Brain pericyte (primary cell): Measurements from ENCODE around the gene CCL15.
"Not testable (repeated sequence)": the region's sequence is repeated elsewhere in the genome, so short reads cannot be mapped to it uniquely, and the experiment has no call there.

Experiments
- DNase-seq: peaks from one replicate; pipeline ENCODE4 v3.0.0-alpha.2; 2012; ENCODE audit warnings: low read depth, low spot score

The CCL15 gene, protein sequence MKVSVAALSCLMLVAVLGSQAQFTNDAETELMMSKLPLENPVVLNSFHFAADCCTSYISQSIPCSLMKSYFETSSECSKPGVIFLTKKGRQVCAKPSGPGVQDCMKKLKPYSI

GRCh38 chr17:36001110-36001771 lies at the start of gene CCL15:
TSS of gene CCL15 (minus strand) at chr17:36001553. CDS start at chr17:36001492, 61 bp downstream.
- DNase-seq = no peak

DNA sequence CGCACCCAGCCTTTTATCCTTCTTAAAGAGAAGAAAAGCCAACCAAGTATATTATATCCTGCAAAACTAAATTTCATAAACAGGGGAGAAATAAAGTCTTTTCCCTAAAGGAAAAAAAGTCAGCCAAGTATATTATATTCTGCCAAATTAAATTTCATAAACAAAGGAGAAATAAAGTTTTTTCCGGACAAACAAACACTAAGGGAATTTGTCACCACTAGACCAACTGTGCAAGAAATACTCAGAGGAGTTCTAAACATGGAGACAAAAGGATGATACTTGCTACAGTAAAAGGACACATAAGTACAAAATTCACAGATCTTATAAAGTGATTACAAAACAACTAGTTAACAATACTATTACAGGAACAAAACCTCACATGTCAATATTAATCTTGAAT lies 48.3 kb upstream of the CCL15 start:
- no peak for DNase-seq

GRCh38 chr17:36048066-36048465 lies 46.7 kb upstream of the CCL15 start:
- DNase-seq = no peak

DNA sequence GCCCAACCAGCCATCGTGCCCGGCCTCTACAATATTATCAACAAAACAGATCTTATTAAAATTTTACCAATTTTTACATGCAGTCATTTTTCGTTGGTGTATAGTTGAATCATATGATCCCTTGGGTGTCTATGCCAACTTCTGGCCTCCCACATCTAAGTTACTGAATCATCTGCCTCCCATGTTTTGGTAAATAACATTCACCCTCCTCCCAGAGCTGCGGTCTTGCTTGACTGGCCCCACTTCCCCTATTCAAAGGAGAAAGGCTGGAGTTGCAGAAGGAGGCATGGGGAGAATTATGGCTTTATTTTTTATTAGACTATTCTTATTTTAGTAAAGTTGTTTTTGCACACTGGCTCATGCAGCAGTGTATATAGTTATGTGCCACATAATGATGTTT lies 34.9 kb upstream of the CCL15 start:
- DNase-seq = no peak

DNA sequence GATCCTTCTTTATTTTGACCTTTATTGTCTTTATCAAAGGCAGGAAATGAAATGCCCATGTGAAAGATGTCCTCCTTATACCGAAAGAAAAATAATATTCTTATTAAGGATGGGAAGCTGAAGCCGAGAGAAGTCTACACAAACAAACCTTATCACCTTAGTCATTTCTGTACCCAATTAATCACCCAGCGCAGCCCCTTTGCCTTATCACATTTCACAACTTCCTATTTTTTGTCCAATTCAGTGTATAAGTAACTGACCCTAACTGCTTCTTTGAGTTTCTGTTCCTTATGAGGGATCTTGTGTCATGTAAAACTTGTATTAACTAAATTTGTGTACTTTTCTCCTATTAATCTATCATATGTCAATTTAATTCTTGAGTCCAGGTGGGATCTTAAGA lies 32.8 kb upstream of the CCL15 start:
- no peak for DNase-seq

DNA sequence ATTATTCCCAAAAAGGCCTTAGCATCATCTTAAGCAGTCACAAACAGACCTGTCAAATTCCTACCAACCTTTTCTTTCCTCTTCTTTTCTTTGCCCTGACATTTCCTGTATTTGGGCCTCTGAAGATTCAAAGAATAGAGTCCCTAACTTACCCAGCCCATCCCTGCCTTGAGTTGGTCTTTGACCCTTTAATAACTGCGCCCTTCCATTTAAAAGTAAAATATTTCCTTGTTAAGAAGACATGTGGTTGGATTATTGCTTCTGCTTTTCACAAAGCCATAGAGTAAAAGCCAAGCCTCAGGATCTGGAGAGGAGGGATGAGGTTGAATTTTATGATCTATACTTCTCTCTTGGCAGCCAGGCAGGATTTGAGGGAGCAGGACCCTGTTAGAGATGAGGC lies 29.6 kb upstream of the CCL15 start:
- DNase-seq = no peak

DNA sequence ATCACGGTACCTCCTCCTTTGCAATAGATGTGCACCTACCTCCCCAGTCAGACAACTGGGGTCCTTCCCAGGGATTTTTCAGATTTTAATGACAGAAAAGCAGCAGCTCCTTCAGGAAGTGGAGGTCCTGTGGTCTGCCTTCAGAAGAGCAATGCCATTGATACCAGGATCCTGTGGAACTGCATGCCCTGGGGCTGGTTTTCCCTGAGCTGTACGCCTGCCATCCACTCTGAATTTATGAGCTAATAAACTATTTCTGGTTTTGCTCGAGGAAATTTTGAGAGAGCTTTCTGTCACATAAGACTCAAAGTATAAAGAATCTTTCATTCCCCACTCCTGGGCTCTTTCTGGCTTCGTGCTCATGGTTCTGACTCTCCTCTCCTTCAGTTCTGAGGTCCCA lies 26.4 kb upstream of the CCL15 start:
- DNase-seq = no peak

DNA sequence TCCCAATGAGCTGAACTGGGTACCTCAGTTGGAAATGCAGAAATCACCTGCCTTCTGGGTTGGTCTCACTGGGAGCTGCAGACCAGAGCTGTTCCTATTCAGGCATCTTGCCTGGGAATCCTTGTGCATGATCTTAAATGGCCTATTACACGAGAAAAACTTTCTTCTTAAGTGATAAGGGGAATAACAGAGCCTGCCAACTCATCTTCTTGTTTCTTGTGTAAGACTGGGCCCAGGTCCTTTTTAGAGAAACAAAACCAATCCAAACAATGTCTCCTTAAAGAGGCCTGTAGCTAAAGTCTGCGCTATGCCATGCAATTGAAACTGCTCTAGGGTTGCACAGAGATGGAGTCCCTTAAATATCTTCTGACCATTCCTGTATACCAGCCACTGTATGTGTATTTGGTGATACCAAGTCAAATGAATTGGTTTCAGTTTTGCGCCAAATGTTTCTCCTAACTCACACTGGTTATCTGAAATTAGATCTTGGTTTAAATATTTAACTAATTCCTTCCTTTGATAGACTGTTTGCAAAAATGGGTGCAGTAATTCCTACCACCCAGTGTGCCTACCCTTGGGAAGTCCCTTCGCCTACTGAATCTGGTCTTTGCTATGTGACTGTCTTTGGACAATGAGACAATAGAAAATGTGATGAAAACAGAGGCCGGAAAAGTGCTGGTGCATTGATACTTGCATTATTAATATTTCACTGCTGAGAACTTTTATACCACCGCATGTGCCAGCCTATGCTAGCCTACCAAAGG lies 22.9 kb upstream of the CCL15 start:
- no peak for DNase-seq

- no peak for DNase-seq
Measured at GRCh38 chr17:36019423-36019822, 18.1 kb upstream of the CCL15 start.

DNA sequence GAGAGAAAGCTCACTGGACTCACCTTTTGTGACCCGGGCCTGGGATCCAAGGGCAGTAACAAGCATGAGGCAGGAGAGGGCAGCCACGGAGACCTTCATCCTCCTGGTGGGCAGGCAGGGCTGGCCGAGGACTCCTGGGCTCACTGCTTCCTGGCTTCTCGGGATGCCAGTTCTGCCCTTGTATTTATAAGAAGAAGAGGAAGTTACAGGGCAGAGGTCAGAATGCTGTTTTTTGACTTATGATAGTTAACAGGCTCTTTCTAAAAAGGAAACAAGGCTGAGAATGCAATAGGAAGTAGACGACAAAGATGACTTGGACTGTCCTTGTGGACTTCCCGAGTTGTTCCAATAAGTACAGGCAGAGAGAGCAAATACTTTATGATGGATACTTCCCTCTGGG lies 16.4 kb upstream of the CCL15 start, which contains the start of gene CCL23:
TSS of gene CCL23 (minus strand) at position 174 of the 400 bp plus-strand sequence. CDS start at position 99, 75 bp downstream.
- no peak for DNase-seq

GRCh38 chr17:36016555-36016954 lies 15.2 kb upstream of the CCL15 start:
- no peak for DNase-seq

DNA sequence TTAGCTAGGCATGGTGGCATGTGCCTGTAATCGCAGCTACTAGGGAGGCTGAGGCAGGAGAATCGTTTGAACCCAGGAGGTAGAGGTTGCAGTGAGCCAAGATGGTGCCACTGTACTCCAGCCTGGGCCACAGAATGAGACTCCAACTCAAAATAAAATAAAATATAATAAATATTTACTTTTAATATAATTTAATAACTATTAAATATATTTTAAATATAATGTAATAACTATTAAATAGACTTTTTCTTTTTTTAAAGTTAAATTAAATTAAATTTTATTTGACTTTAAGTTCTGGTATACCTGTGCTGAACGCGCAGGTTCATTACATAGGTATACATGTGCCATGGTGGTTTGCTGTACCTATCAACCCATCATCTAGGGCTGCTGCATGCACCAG lies 14.5 kb upstream of the CCL15 start:
- not testable (repeated sequence) for DNase-seq

- no peak for DNase-seq
Measured at GRCh38 chr17:36014946-36015345, 13.6 kb upstream of the CCL15 start.

DNA sequence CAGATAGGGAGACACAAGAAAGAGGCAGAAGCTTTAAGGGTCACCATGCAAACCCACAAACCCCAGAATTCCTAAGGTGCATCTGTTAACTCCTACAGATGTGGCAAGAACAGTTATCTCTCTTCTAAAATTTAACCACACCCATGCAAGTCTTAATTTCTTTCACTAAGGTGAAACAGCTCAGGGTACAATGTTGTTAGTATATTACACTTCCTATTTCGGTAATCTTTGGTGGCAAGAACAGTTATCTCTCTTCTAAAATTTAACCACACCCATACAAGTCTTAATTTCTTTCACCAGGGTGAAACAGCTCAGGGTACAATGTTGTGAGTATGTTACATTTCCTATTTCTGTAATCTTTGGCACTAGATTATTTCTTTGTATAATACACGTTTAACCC lies 9.8 kb upstream of the CCL15 start:
- no peak for DNase-seq

DNA sequence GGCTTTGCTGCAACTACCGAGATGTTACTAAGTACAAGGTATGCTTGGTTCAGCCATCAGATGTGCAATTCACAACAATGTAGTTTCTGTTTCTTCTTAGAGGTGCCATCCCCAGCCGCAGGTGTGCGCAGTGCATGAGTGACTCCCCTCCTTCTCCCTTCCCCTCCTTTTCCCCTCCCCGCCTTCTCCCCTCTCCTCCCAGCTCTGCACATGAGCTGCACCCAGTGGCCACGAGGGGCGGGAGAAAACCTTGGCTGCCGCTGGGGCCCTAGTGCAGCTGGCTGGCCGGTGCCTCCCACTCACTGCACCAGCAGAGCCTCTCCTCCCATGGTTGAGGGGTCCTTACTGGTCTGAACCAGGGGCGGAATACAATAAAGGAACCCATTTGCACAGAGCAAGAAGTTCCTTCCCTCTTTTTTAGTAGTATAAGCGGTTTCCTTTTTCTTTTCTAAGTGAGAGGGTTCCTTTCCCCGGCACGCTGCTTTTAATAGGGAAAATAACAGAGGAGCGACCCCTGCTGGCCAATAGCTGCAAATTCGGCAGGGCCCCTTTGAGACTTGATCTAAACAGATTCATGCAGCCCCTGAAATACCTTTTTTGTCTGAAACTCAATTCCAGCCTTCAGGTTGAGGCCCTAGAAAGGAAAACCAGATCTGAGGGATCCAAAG lies 7.8 kb upstream of the CCL15 start:
- DNase-seq = no peak

GRCh38 chr17:36004594-36005108 lies 3.3 kb upstream of the CCL15 start:
- DNase-seq = no peak

DNA sequence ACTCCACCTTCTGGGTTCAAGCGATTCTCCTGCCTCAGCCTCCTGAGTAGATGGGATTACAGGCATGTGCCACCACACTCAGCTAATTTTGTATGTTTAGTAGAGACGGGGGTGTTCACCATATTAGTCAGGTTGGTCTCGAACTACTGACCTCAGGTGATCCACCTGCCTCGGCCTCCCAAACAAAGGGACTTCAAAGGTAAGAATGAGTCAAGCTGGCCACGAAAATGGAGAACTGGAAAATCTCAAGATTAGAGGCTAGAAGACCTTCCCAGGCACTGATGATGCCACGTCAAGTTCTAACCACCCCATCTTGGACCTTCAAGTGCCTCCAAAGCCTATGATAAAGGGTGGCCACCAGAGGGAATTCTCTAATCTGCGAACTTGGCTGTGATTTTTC lies 1.3 kb upstream of the CCL15 start:
- DNase-seq = no peak

- DNase-seq = no peak
Measured at GRCh38 chr17:36001862-36002603, 680 bp upstream of the CCL15 start.

- DNase-seq = no peak
Measured at GRCh38 chr17:36000732-36001109, 632 bp downstream of the CCL15 start.

GRCh38 chr17:35998756-35999155 lies 2.6 kb downstream of the CCL15 start:
- DNase-seq = no peak

GRCh38 chr17:35998018-35998545 lies 3.3 kb downstream of the CCL15 start:
- no peak for DNase-seq
